Mammary epithelial cell (primary cell): ENCODE results near the gene BOD1L1.

Experiments used
- EZH2 ChIP-seq: IDR thresholded peaks from 2 replicates; pipeline ENCODE4 v1.6.1; 2012; ENCODE audit warnings: low read length, inconsistent platforms, borderline replicate concordance
- TF ChIP-seq, protein P1 (sequence below), 2 donors: IDR thresholded peaks in 1 of 2; conservative IDR thresholded peaks in 1 of 2; 2 replicates each; pipeline ENCODE4 v1.5.1; 2011 to 2012; ENCODE audit warnings: inconsistent platforms in 2 of 2, low read length in 2 of 2, mild to moderate bottlenecking in 2 of 2, control low read depth in 1 of 2, low read depth in 1 of 2; ENCODE audit not compliant: insufficient read depth in 1 of 2; ENCODE audit errors: extremely low read depth in 1 of 2

GRCh38 chr4:13536607-13537006 lies 90.9 kb downstream of the BOD1L1 start:
- TF ChIP-seq, protein P1, sequence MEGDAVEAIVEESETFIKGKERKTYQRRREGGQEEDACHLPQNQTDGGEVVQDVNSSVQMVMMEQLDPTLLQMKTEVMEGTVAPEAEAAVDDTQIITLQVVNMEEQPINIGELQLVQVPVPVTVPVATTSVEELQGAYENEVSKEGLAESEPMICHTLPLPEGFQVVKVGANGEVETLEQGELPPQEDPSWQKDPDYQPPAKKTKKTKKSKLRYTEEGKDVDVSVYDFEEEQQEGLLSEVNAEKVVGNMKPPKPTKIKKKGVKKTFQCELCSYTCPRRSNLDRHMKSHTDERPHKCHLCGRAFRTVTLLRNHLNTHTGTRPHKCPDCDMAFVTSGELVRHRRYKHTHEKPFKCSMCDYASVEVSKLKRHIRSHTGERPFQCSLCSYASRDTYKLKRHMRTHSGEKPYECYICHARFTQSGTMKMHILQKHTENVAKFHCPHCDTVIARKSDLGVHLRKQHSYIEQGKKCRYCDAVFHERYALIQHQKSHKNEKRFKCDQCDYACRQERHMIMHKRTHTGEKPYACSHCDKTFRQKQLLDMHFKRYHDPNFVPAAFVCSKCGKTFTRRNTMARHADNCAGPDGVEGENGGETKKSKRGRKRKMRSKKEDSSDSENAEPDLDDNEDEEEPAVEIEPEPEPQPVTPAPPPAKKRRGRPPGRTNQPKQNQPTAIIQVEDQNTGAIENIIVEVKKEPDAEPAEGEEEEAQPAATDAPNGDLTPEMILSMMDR (conservative IDR thresholded peaks at IDR 0.05 in 1 of 2, IDR thresholded peaks at IDR 0.05 in 1 of 2; ENCODE audit: extremely low read depth in 1 of 2, insufficient read depth in 1 of 2, low read depth in 1 of 2, low read length in 2 of 2), result no peak
- TF ChIP-seq EZH2, result no peak
